ENCODE results near the gene MAP2K1.

- TF ChIP-seq CTCF (IDR thresholded peaks at IDR 0.05 in 4 of 5, conservative IDR thresholded peaks at IDR 0.05 in 1 of 5) (no peak), POLR2A (IDR thresholded peaks at IDR 0.05) (no peak)
These were observed 66.4 kb downstream of the MAP2K1 start for GRCh38 chr15:66452971-66453580.

Measured in gastrocnemius medialis (tissue), 4 donors.